NCI-H2227 (cell line): ENCODE results near the gene HECW1.
A peak's percentile ranks its signal among the peaks of the same experiment; 100 is the strongest.
"Not testable (repeated sequence)": the region's sequence is repeated elsewhere in the genome, so short reads cannot be mapped to it uniquely, and the experiment has no call there.

Experiments
- DNase-seq: peaks from one replicate; lab custom pipeline; 2025; ENCODE audit not compliant: unreplicated experiment; lab: John Stamatoyannopoulos, UW

HECW1 gene

DNA sequence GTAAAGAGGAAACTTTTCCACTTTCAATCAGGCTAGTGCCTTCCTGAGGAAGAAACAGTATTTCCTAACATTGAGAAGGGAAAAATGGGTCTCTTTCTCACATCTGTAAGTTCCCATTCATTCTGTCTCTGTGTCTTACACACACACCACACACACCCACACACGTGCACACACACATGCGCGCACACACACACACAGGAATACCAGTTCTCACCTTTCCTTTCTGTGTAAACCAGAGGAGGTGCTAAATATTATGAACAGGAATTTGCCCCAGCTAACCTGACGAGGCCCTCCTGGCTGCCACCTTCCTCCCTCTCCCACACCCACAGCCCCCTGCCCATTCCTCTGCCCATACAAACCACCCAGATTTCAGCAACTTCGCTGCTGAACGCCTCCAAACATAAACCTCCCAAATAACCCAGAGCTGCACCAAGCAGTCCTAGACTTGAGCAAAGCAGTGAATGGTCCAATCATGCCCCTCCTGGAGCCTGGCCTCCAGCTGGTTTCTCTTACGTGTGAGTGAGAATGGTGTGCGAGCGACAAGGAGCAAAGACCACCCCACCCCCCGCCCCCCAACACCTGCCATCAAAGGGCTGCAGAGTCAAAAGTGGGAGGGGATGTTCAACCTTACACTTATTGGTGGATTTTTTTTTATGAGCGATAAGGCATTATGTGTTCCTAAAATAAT, 190.5 kb downstream of the HECW1 start:
- peak; percentile 13 for DNase-seq

- no peak for DNase-seq
Observed at GRCh38 chr7:43303740-43304241, 191.3 kb downstream of the HECW1 start.

DNA sequence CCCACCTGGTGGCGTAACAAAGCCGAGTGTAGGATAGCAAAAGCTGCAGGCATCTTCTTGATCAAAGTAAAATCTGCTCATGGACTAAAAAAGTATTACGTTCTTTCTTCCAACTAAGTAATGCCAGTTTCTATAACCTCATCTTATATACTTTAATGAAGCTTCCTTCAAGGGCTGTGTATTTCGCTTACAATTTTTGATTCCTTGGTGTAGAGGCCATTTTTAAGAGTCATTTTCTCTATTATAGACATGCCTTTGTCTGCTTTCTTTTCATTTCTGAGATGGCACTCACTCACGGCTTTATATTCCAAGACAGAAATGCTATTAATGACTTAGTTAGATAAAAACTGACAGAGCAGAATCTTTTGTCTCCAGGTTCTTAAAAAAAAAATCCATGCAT, 194.0 kb downstream of the HECW1 start:
- no peak for DNase-seq

DNA sequence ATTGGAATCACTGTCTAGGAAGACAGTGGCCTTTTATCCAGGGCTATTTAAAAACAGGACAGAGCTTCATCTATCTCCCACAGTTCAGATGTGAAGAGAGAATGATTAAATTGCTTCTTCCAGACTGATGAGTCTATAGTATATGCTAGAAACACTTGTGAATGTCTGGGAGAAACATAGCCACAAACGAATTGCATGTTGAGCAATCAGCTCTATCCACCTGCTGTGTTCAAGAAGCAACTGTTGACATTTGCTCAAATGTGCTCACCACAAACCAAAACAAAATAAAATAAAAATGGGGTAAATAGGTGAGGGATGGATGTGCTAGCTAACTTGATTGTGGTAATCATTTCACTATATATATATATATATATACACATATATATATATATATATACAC, 195.1 kb downstream of the HECW1 start:
- DNase-seq = no peak

DNA sequence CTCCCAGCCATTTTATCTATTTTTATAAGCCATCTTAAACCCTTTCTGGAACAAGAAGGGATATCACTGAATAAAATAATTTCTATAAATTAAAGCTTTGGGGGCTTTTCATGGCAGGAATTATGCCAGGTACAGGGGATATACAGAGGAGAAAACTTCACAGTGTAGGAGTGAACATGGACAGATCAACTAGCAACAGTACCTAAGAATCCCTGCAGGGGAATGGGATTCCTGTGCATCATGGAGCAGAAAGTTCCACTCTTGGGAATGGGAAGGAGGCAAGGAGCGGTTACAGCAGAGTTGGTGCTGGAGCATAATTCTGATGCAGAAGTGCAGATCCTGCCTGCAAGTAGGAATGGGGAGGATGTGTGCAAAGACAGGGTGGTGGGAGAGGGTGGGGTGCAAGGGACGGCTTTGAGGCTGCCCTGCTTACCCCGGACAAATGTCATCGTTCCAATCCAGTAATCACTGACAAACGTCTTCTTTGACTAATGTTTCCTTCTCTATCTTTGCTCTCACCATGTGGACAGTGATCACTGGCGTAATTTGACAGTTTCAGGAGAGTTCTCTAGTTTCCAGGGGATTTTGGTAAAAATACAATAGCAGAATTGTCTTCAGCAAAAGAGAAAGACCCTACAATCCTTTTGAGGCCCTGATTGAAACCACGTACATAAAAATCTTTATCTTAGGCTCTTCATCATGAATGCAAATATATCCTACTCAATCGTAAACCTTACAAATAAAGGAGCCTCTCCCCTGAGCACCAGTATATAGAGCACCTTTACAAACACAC, 196.7 kb downstream of the HECW1 start:
- DNase-seq = no peak

DNA sequence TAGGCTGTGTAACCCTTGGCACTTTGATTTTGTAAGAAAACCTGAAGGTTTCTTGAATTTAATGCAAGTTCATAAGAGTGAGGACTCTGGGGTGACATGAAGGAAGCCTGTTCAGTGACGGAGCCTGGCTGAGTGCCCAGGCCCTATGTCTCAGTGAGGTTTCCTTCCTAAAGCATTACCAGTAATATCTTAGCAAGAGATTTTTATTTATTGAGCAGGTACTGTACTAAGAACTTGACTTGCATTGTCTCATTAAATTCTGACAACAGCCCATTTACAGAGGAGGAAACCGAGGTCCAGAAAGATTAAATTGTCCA, 197.2 kb downstream of the HECW1 start:
- DNase-seq = no peak

- no peak for DNase-seq
Observed at GRCh38 chr7:43311052-43311451, 198.6 kb downstream of the HECW1 start.

DNA sequence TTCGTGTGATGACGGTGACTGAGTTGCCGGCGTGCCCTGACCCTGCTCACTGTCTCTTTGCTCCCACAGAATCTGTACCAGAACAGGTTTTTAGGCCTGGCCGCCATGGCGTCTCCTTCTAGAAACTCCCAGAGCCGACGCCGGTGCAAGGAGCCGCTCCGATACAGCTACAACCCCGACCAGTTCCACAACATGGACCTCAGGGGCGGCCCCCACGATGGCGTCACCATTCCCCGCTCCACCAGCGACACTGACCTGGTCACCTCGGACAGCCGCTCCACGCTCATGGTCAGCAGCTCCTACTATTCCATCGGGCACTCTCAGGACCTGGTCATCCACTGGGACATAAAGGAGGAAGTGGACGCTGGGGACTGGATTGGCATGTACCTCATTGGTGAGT, 199.2 kb downstream of the HECW1 start:
- DNase-seq = no peak

GRCh38 chr7:43313628-43314378, 201.4 kb downstream of the HECW1 start:
- DNase-seq = no peak

DNA sequence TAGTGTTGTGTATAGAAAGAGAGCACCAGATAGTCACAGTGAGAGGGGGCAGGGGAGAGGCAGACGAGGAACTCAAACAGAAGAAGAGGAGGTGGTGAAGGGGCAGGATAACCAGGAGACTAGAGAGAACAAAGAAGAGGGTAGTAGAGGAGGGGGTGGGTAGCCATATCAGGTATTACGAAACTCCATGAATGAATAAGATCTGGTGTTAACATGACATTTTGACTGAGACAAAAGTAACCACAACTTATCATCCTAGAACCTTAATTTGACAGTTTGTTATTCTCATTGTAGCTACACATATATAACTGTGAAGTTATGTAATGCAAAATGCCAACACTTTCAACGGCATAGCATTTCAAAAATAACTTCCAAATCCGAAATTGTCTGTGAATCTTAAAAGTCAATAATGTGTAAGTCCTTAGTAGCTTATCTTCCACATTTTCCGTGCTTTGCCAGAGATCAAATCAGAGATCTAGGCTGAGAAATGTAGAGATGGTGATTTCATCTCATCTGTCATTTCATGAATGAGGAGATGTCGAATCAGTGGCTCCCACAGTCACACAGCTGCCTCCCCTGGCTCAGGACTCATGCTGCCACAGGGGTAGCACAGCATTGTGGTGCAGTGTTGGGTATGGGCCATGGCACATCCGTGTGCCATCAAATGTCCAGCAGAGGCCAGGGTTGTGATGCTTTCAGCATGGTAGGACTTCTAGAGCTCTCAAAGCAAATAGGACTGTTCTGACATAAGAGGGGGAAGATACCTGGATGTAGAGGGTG, 202.1 kb downstream of the HECW1 start:
- DNase-seq = no peak

DNA sequence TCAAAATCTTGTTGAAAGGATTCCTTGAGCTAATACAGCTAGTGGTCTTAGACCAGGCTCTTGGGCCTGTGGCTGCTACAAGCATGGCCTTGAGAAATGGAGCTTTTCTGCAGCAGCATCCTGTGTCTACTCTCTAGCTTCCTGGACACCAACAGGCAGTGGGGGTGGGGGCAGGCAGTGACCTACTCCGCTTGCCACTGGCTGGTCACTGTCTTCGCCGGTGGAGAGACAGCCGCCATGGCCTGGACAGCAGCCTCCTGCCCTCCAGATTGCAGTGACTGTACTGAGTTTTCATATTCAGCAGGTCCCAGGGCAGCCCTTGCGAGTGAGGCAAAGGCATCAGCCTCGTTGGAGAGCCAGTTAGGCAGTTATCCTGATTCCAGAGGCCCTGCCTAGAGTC, 204.6 kb downstream of the HECW1 start:
- DNase-seq = no peak

- no peak for DNase-seq
Observed at GRCh38 chr7:43318188-43318770, 205.8 kb downstream of the HECW1 start.

- no peak for DNase-seq
Observed at GRCh38 chr7:43325595-43325994, 213.1 kb downstream of the HECW1 start.

GRCh38 chr7:43328336-43328735, 215.9 kb downstream of the HECW1 start:
- DNase-seq = no peak

DNA sequence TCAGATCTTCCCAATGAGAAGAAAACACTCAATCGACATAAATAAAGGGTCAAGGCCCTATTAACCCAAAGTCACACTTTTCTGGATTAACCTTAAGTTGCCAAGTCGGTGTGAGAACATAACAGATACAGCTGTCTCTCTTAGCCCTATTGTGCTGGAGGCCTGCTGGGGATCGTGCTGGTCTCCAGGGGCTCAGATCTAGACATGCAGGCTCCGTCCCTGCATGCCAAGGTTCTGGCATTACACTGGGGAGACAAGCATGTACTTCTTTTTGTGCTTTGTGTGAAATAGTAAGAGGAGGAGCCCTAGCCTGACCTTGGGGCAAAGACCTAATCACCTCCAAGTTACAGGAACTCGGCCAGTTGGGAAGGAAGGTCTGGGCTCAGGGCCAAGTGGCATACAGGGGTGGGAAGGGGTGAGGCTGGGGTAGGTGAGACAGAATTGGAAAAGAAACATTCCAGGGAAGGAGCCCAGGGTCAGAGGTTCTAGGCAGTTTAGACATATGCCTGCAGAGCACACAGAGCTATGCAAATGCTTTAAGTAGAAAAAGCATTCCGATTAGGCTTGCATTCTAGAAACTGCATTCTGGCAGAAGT, 216.4 kb downstream of the HECW1 start:
- DNase-seq = no peak

- DNase-seq = no peak
Observed at GRCh38 chr7:43332193-43332796, 219.8 kb downstream of the HECW1 start.

- no peak for DNase-seq
Observed at GRCh38 chr7:43337191-43337590, 224.7 kb downstream of the HECW1 start.

- DNase-seq = no peak
Observed at GRCh38 chr7:43337811-43338210, 225.4 kb downstream of the HECW1 start.

GRCh38 chr7:43341132-43341531, 228.7 kb downstream of the HECW1 start:
- no peak for DNase-seq

DNA sequence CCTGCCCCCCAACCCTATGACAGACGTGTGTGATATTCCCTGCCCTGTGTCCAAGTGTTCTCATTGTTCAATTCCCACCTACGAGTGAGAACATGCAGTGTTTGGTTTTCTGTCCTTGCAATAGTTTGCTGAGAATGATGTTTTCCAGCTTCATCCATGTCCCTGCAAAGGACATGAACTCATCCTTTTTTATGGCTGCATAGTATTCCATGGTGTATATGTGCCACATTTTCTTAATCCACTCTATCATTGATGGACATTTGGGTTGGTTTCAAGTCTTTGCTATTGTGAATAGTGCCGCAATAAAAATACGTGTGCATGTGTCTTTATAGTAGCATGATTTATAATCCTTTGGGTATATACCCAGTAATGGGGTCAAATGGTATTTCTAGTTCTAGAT, 231.0 kb downstream of the HECW1 start:
- DNase-seq = not testable (repeated sequence)
